GM11168 (cell line): ENCODE data around the gene LRRC56.
"Not testable (repeated sequence)": the region's sequence is repeated elsewhere in the genome, so short reads cannot be mapped to it uniquely, and the experiment has no call there.

Experiments
- in situ Hi-C: fragments of 300-500 bp; cut with MboI; formaldehyde crosslinking; loops from one replicate; pipeline ENCODE4 v1.12.0; 2022; ENCODE audit warnings: low sequenced_read_pairs; ENCODE audit not compliant: unreplicated experiment

The LRRC56 gene

GRCh38 chr11:568306-569157 lies 31.2 kb downstream of the LRRC56 start:
- in situ Hi-C loops: no loop called here

DNA sequence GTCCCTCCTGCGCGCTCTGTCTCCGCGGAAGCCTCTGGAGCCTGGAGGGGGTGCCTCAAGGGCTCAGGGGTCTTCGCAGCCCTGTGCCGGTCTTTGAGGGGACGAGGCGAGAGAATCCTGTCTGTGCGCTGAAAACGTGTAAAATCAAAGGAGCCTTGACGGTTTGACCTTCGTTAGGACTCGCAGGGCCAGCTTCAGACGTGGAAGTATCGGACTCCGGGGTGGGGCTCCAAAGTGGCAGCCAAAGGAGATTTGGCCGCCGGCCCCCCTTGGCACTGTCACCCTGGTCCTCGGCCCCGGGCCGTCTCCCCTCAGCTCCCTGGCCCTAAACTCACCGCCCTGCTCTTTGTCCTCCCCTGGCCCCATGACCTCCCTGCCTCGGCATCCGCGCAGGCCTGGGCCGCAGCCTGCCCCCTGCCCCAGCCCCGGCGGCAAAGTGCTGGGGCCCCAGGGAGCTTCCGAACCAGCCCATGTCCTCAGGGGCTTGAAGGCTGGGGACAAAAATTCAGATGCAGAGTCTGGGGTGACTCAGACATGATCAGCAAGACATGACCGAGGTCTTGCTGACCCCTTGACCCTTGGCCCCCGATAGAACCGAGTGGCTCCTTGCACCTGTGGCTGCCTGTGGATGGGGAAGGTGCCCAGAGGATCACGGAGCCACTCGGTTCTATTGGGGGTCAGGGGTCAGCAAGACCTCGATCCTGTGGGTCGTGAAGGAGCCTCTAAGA lies 32.0 kb downstream of the LRRC56 start:
- in situ Hi-C loops: no loop called here

GRCh38 chr11:571802-572185 lies 34.5 kb downstream of the LRRC56 start:
- in situ Hi-C loops: no loop called here

DNA sequence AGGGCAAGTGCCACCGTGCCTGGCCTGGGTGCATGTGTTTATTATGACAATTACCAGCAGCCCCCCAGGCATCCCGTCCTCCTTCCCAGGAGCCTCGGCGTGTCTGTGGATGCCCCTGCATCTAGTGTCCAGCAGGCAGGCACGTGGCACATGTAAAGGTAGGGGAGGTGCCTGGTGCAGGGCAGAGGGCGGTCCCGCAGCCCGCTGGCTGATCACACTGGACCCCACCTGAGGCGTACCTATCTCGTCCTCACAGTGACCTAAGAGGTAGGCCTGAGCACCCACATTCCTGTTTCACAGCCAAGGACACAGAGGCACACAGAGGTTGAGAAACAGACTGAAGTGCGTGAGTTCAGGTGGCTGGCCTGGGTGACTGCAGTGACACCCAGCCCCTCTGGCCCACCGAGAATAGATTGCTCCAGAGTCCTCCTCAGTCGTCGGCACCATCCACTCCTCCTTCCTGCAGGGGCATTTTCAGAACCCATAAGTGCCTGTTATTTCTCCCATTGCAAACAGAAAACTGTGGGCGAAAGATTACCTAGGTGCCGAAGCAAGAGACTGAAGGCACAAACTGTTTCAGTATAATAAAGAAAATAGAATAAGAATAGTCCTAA lies 35.9 kb downstream of the LRRC56 start:
- in situ Hi-C loops: no loop called here

- in situ Hi-C loops: not testable (repeated sequence)
Observed at GRCh38 chr11:574031-574570, 36.8 kb downstream of the LRRC56 start.

- in situ Hi-C loops: no loop called here
Observed at GRCh38 chr11:574632-575312, 37.4 kb downstream of the LRRC56 start.

GRCh38 chr11:575313-575995 lies 38.1 kb downstream of the LRRC56 start:
- in situ Hi-C loops: no loop called here

GRCh38 chr11:575996-576768 lies 38.9 kb downstream of the LRRC56 start, which contains the start of gene PHRF1:
Gene PHRF1, plus strand, starts transcription at chr11:576470. Its CDS starts 5,043 bp downstream, at chr11:581513.
- in situ Hi-C loops: no loop called here

DNA sequence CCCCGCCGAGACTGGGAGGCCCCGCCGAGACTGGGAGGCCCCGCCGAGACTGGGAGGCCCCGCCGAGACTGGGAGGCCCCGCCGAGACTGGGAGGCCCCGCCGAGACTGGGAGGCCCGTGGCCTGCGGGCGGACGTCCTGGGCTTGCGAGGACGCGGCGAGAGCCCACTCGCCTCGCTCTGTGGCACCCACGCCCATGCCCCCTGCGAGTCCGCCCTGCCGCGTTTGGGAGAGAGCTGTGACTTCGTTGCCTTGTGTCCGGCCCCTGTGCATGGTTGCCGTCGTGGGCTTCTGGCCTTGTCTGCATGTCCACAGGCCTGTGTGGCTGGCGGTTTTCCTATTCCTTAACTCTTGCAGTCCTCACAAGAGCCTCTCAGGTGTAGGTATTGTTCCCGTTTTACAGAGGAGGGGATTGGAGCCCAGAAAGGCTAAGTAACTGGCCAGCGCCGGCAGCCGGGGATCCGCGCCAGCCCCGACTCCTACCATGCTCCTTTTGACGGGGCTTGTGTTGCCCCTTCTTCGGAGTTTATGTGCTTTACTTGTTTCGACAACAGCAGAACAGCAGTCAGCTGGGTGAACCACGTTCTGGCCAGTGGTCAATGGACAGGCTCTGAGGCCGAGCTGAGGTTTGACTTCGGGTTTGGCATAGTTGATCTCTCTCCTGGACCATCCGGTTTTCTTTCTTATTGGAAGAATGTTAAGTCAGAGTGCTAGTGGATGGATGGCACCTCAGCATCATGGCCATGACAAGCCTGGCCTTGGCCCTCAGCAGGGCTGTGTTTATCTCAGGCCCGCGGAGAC lies 39.7 kb downstream of the LRRC56 start:
- in situ Hi-C loops: no loop called here

GRCh38 chr11:577611-577894 lies 40.2 kb downstream of the LRRC56 start:
- in situ Hi-C loops: no loop called here

GRCh38 chr11:578276-579035 lies 41.1 kb downstream of the LRRC56 start:
- in situ Hi-C loops: no loop called here

DNA sequence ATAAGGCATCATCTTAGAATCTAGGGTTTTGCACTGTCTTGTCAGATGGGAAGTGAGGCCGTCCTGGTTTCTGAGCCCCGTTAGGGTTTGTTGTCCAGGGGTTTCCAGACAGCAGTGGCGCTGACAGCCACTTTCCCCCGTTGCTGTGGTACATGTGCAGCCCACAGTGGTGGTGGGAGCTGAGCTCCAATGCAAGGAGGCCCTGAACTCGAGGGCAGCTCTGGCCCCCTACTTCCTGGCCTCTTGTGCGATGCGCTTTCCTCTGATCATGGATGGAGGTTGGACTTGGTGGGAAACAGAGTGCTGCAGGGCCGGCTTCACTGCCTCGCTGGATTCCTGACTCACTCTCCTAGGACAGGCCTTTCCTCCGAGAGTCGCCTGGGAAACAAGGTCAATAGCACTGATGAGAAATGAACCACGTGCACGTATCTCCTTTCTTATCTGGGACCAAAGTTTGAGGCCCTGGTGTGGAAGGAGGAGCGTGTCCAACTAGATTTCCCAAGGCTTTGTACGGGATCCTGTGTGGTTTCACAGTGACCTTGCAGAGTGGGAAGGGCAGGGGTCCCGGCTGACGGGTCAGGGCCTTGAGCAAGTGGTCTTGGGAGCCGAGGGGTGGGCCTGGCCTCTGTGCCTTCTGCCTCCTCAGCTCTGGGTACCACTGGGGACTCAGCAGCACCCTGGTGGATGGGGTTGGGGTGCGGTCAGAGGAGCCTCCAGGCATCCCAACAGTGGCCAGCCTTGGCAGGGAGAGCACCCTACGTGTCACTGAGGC lies 42.7 kb downstream of the LRRC56 start:
- in situ Hi-C loops: no loop called here

DNA sequence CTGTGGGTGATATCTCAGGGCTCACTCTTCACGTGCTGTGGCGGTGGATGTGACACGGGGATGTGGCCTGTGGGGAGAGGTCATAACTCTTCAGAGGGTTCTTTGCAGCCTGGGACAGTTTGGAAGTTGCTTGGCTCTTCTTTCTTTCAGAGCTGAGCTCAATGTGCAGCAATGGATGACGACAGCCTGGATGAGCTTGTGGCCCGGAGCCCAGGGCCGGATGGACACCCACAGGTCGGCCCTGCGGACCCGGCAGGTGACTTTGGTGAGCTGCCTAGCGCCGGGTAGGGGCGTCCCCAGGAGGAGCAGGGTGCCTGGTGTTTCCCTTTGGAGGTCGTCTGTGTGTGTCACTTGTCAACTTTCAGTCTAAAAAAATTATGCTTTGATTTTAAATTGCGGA lies 44.0 kb downstream of the LRRC56 start:
- in situ Hi-C loops: no loop called here

GRCh38 chr11:581752-582151 lies 44.4 kb downstream of the LRRC56 start:
- in situ Hi-C loops: no loop called here

- in situ Hi-C loops: no loop called here
Observed at GRCh38 chr11:584287-584686, 47.0 kb downstream of the LRRC56 start.

GRCh38 chr11:586376-587316 lies 49.3 kb downstream of the LRRC56 start:
- in situ Hi-C loops: no loop called here
